ENCODE data around the gene FBXO22. TPM values are rescaled to one million over a fixed set of nuclear protein-coding genes. Genes with fewer than 3 reads are reported as not detected.
"Not testable (repeated sequence)": the region's sequence is repeated elsewhere in the genome, so short reads cannot be mapped to it uniquely, and the experiment has no call there.

The FBXO22 gene
- total and polyA plus RNA-seq, 9 donors, result 11.5 to 24.3 (median 20.0) TPM

GRCh38 chr15:75869446-75869845 is 34.2 kb upstream of the FBXO22 start:
- H3K27ac ChIP-seq, result no peak overlapping the region
- no peak for TF ChIP-seq CTCF (IDR thresholded peaks at IDR 0.05)
- no peak for TF ChIP-seq EP300 (IDR thresholded peaks at IDR 0.05)
- TF ChIP-seq POLR2A (IDR thresholded peaks at IDR 0.05), result no peak
- H3K4me3 ChIP-seq, result no peak overlapping the region
- intact Hi-C loops (cut with DNase I), result no loop called here
- no peaks in the 10 kb centered on the region for H3K27me3 ChIP-seq
- no peaks in the 10 kb centered on the region for H3K9me3 ChIP-seq
- no peaks in the 10 kb centered on the region for H3K4me1 ChIP-seq (ENCODE audit: insufficient read depth)
- DNase-seq, result no peak
- H3K36me3 ChIP-seq, result no peaks in the 10 kb centered on the region

- H3K36me3 ChIP-seq; intact Hi-C loops (cut with DNase I); DNase-seq; H3K27ac ChIP-seq; H3K4me3 ChIP-seq; H3K9me3 ChIP-seq; H3K27me3 ChIP-seq; H3K4me1 ChIP-seq (ENCODE audit: insufficient read depth): not testable (repeated sequence)
- 89 to 97% (median 93%) methylated on average over 1 of the region's 1 CpG for WGBS, 3 donors
Measured at GRCh38 chr15:75871589-75871988, 32.1 kb upstream of the FBXO22 start.

GRCh38 chr15:75872403-75872990 is 31.2 kb upstream of the FBXO22 start:
- H3K36me3 ChIP-seq, result no peaks in the 10 kb centered on the region
- H3K27me3 ChIP-seq, result no peaks in the 10 kb centered on the region
- no peak overlapping the region for H3K27ac ChIP-seq
- no peak overlapping the region for H3K4me3 ChIP-seq
- no peaks in the 10 kb centered on the region for H3K9me3 ChIP-seq
- intact Hi-C loops (cut with DNase I), result no loop called here
- DNase-seq, result no peak
- WGBS, 3 donors, result 77 to 84% (median 78%) methylated on average over 4 of the region's 4 CpGs
- TF ChIP-seq POLR2A (IDR thresholded peaks at IDR 0.05) (no peak), CTCF (IDR thresholded peaks at IDR 0.05) (no peak), EP300 (IDR thresholded peaks at IDR 0.05) (no peak)
- H3K4me1 ChIP-seq (ENCODE audit: insufficient read depth), result no peaks in the 10 kb centered on the region

- Histone ChIP-seq H3K4me1 (ENCODE audit: insufficient read depth) (no peaks in the 10 kb centered on the region), H3K27ac (no peak overlapping the region), H3K4me3 (no peak overlapping the region), H3K27me3 (no peaks in the 10 kb centered on the region), H3K36me3 (no peaks in the 10 kb centered on the region), H3K9me3 (no peaks in the 10 kb centered on the region)
- 86 to 89% (median 86%) methylated on average over 1 of the region's 1 CpG for WGBS, 3 donors
- intact Hi-C loops (cut with DNase I), result no loop called here
- no peak for TF ChIP-seq EP300 (IDR thresholded peaks at IDR 0.05)
- no peak for TF ChIP-seq POLR2A (IDR thresholded peaks at IDR 0.05)
- no peak for TF ChIP-seq CTCF (IDR thresholded peaks at IDR 0.05)
- DNase-seq, result no peak
Measured at GRCh38 chr15:75884041-75884440, 19.6 kb upstream of the FBXO22 start.

- intact Hi-C loops (cut with DNase I), result no loop called here
- TF ChIP-seq EP300 (IDR thresholded peaks at IDR 0.05), result no peak
- no peak for DNase-seq
- Histone ChIP-seq H3K9me3 (no peaks in the 10 kb centered on the region), H3K4me1 (ENCODE audit: insufficient read depth) (no peaks in the 10 kb centered on the region), H3K27ac (no peak overlapping the region), H3K36me3 (no peaks in the 10 kb centered on the region), H3K27me3 (no peaks in the 10 kb centered on the region), H3K4me3 (no peak overlapping the region)
- WGBS, 3 donors, result 94 to 99% (median 98%) methylated on average over 1 of the region's 1 CpG
Measured at GRCh38 chr15:75887178-75887577, 16.5 kb upstream of the FBXO22 start.

Measured in ovary (tissue), 9 donors.